ENCODE results near the gene EIF3I. TPM values are rescaled to one million over a fixed set of nuclear protein-coding genes. Genes with fewer than 3 reads are reported as not detected.

EIF3I gene
- total RNA-seq, 1 experiment from 2014 or later, result 259 TPM

GRCh38 chr1:32181065-32181464 lies 41.1 kb upstream of the EIF3I start:
- Mint-ChIP-seq H3K4me3 (ENCODE audit: unreplicated experiment) (peak overlapping the region; percentile 97), H3K9me3 (ENCODE audit: unreplicated experiment) (no peaks in the 10 kb centered on the region), H3K27ac (ENCODE audit: low read depth, unreplicated experiment) (peak overlapping the region; percentile 98), H3K36me3 (ENCODE audit: insufficient read depth, unreplicated experiment) (peaks cover 59% of the 10 kb centered on the region), H3K27me3 (ENCODE audit: insufficient read depth, unreplicated experiment) (no peaks in the 10 kb centered on the region), H3K4me1 (ENCODE audit: insufficient read depth, unreplicated experiment) (peaks cover 24% of the 10 kb centered on the region)
- ChIA-PET CTCF (interaction anchor here (0.6 to 1.1 kb wide), 4 partner anchors 34 to 69 kb away, joined by 3 to 4 read pairs (median 3); no protein-coding TSS in a partner anchor), POLR2A (interaction anchor here (0.6 to 3.6 kb wide), 12 partner anchors 9 to 484 kb away, joined by 3 to 44 read pairs (median 8); partner anchors contain the start of genes BSDC1, CCDC28B, IQCC and KPNA6)
- BruUV-seq (replicated peaks), result no TSS peak
- no peak for TF ChIP-seq CTCF (IDR thresholded peaks at IDR 0.05; ENCODE audit: unreplicated experiment)
- DNase-seq (ENCODE audit: unreplicated experiment), result no peak
- intact Hi-C loops (cut with micrococcal nuclease), result loop anchor here (2.0 kb wide), 1 partner anchor 48 kb away; no protein-coding TSS in a partner anchor

DNA sequence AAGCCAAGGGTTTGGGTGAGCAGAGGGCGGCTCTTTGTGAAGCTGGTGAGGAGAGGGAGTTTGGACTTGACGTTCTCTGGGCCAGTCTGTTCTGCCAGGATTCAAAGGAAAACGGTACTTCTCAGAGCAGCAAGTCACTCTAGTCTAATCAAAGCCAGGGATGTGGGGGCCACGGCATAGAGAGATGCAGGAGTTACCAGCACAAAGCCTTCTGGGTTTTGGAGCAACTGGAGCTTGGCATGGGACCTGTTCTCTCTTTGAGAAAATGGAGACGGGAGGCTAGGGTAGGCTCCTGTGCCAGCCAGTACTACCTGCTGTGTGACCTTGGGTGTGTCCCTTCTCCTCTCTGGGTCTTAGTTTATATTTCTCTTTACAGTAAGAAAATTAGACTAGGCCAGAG lies 40.6 kb upstream of the EIF3I start:
- Mint-ChIP-seq H3K4me1 (ENCODE audit: insufficient read depth, unreplicated experiment) (peaks cover 29% of the 10 kb centered on the region), H3K9me3 (ENCODE audit: unreplicated experiment) (no peaks in the 10 kb centered on the region), H3K4me3 (ENCODE audit: unreplicated experiment) (peak overlapping the region; percentile 97), H3K27me3 (ENCODE audit: insufficient read depth, unreplicated experiment) (no peaks in the 10 kb centered on the region), H3K36me3 (ENCODE audit: insufficient read depth, unreplicated experiment) (peaks cover 58% of the 10 kb centered on the region), H3K27ac (ENCODE audit: low read depth, unreplicated experiment) (peak overlapping the region; percentile 98)
- no TSS peak for BruUV-seq (replicated peaks)
- TF ChIP-seq CTCF (IDR thresholded peaks at IDR 0.05; ENCODE audit: unreplicated experiment), result no peak
- ChIA-PET CTCF (interaction anchor here (0.6 to 0.7 kb wide), 3 partner anchors 69 to 588 kb away, joined by 3 to 4 read pairs (median 3); no protein-coding TSS in a partner anchor), POLR2A (interaction anchor here (1.2 to 2.8 kb wide), 2 partner anchors 18 to 108 kb away, joined by 9 to 11 read pairs; partner anchors contain the start of gene CCDC28B)
- DNase-seq (ENCODE audit: unreplicated experiment), result no peak
- intact Hi-C loops (cut with micrococcal nuclease), result loop anchor here (2.0 kb wide), 1 partner anchor 49 kb away; no protein-coding TSS in a partner anchor

DNA sequence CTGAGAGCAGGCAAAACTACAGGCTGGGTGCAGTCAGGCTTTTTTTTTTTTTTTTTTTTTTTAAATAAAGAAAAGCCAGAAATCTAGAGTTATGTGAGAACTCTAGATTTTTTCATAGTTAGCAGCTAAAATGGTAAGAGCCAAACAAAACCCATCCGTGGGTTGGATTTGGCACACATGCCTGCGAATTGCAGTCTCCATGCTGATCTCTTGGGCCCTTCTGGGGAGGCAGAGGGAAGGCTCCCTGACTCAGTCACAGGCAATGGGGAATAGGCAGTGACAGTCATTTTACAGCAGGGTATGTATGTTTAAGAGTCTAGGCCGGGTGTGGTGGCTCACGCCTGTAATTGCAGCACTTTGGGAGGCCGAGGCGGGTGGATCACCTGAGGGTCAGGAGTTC lies 40.1 kb upstream of the EIF3I start:
- POLR2A ChIA-PET, result interaction anchor here (1.2 to 2.8 kb wide), 2 partner anchors 17 to 108 kb away, joined by 9 to 11 read pairs; partner anchors contain the start of gene CCDC28B

DNA sequence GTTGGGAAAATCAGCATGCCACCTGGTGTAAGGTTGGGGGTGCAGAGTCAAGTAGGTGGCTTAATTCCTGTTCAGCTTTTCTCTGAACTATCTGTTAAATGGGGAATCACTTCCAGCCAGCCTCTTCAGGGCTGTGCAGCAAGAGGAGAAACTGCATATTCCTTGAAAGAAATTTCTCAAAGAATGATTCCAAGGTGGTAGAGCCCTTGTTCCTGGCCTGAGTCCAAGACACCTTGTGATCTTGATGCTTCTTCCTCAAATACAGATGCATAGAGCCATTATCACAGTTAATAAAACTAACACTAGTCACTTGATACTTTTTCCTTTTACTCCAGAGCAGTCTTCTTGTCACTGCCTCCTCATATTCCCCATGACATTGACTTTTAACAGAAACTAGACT lies 37.6 kb upstream of the EIF3I start:
- BruUV-seq (replicated peaks), result no TSS peak
- TF ChIP-seq CTCF (IDR thresholded peaks at IDR 0.05; ENCODE audit: unreplicated experiment), result no peak
- H3K27ac Mint-ChIP-seq (ENCODE audit: low read depth, unreplicated experiment), result no peak overlapping the region
- H3K36me3 Mint-ChIP-seq (ENCODE audit: insufficient read depth, unreplicated experiment), result peaks cover 89% of the 10 kb centered on the region
- no peak for DNase-seq (ENCODE audit: unreplicated experiment)
- no peak overlapping the region for H3K4me3 Mint-ChIP-seq (ENCODE audit: unreplicated experiment)
- POLR2A ChIA-PET, result interaction anchor here (0.7 kb wide), 1 partner anchor 12 kb away, joined by 3 read pairs; no protein-coding TSS in a partner anchor
- H3K9me3 Mint-ChIP-seq (ENCODE audit: unreplicated experiment), result no peaks in the 10 kb centered on the region
- intact Hi-C loops (cut with micrococcal nuclease), result no loop called here
- no peaks in the 10 kb centered on the region for H3K27me3 Mint-ChIP-seq (ENCODE audit: insufficient read depth, unreplicated experiment)
- H3K4me1 Mint-ChIP-seq (ENCODE audit: insufficient read depth, unreplicated experiment), result peaks cover 30% of the 10 kb centered on the region
- CTCF ChIA-PET, result no interaction called here

More for the DNA sequence above, 40.1 kb upstream of the EIF3I start:
- intact Hi-C loops (cut with micrococcal nuclease), result no loop called here
- TF ChIP-seq CTCF (IDR thresholded peaks at IDR 0.05; ENCODE audit: unreplicated experiment), result no peak
- Mint-ChIP-seq H3K27me3 (ENCODE audit: insufficient read depth, unreplicated experiment) (no peaks in the 10 kb centered on the region), H3K9me3 (ENCODE audit: unreplicated experiment) (no peaks in the 10 kb centered on the region), H3K36me3 (ENCODE audit: insufficient read depth, unreplicated experiment) (peaks cover 63% of the 10 kb centered on the region), H3K27ac (ENCODE audit: low read depth, unreplicated experiment) (peak overlapping the region; percentile 98), H3K4me3 (ENCODE audit: unreplicated experiment) (peak overlapping the region; percentile 97), H3K4me1 (ENCODE audit: insufficient read depth, unreplicated experiment) (peaks cover 30% of the 10 kb centered on the region)
- no peak for DNase-seq (ENCODE audit: unreplicated experiment)
- CTCF ChIA-PET, result interaction anchor here (0.6 to 0.7 kb wide), 3 partner anchors 23 to 588 kb away, joined by 3 to 4 read pairs (median 4); partner anchors contain the start of gene IQCC
- no TSS peak for BruUV-seq (replicated peaks)

All from MCF 10A (cell line).